HEK293 (cell line): ENCODE measurements around the gene WDR55.

Experiments
- KLF7 ChIP-seq: fragments of 450-650 bp; formaldehyde crosslinking; IDR thresholded peaks from 2 replicates; pipeline ENCODE4 v1.5.1; 2016; ENCODE audit warnings: missing biosample characterization, missing genetic modification characterization, borderline replicate concordance
- OVOL3 ChIP-seq: fragments of 450-650 bp; formaldehyde crosslinking; IDR thresholded peaks from 2 replicates; pipeline ENCODE4 v1.5.1; 2016; ENCODE audit warnings: missing biosample characterization, missing genetic modification characterization
- SCRT1 ChIP-seq: fragments of 450-650 bp; formaldehyde crosslinking; IDR thresholded peaks from 2 replicates; pipeline ENCODE4 v1.5.1; 2016; ENCODE audit warnings: missing biosample characterization, missing genetic modification characterization, borderline replicate concordance
- SP3 ChIP-seq: fragments of 450-650 bp; formaldehyde crosslinking; IDR thresholded peaks from 2 replicates; pipeline ENCODE4 v1.5.1; 2016; ENCODE audit warnings: missing biosample characterization, missing genetic modification characterization
- ZBTB20 ChIP-seq: fragments of 450-650 bp; formaldehyde crosslinking; IDR thresholded peaks from 2 replicates; pipeline ENCODE4 v1.5.1; 2016; ENCODE audit warnings: missing biosample characterization, missing genetic modification characterization
- ZFHX2 ChIP-seq: fragments of 450-650 bp; formaldehyde crosslinking; conservative IDR thresholded peaks from 2 replicates; pipeline ENCODE4 v1.5.1; 2016; ENCODE audit warnings: missing biosample characterization, missing genetic modification characterization
- ZNF10 ChIP-seq: fragments of 450-650 bp; formaldehyde crosslinking; IDR thresholded peaks from 2 replicates; pipeline ENCODE4 v1.5.1; 2017; ENCODE audit warnings: missing biosample characterization, missing genetic modification characterization
- ZNF16 ChIP-seq: fragments of 450-650 bp; formaldehyde crosslinking; IDR thresholded peaks from 2 replicates; pipeline ENCODE4 v1.5.1; 2016; ENCODE audit warnings: low read depth, missing biosample characterization, missing genetic modification characterization
- ZNF175 ChIP-seq: fragments of 450-650 bp; formaldehyde crosslinking; IDR thresholded peaks from 2 replicates; pipeline ENCODE4 v1.5.1; 2016; ENCODE audit warnings: missing biosample characterization, missing genetic modification characterization
- ZNF211 ChIP-seq: fragments of 450-650 bp; formaldehyde crosslinking; IDR thresholded peaks from 2 replicates; pipeline ENCODE4 v1.5.1; 2016; ENCODE audit warnings: low read depth, missing biosample characterization, missing genetic modification characterization
- ZNF335 ChIP-seq: fragments of 450-650 bp; formaldehyde crosslinking; conservative IDR thresholded peaks from 2 replicates; pipeline ENCODE4 v1.5.1; 2016; ENCODE audit warnings: missing biosample characterization, missing genetic modification characterization
- ZNF394 ChIP-seq: fragments of 450-650 bp; formaldehyde crosslinking; IDR thresholded peaks from 2 replicates; pipeline ENCODE4 v1.5.1; 2016; ENCODE audit warnings: missing biosample characterization, missing genetic modification characterization, mild to moderate bottlenecking, moderate library complexity, borderline replicate concordance
- ZNF416 ChIP-seq: fragments of 450-650 bp; formaldehyde crosslinking; IDR thresholded peaks from 2 replicates; pipeline ENCODE4 v1.5.1; 2016; ENCODE audit warnings: missing biosample characterization, missing genetic modification characterization
- ZNF624 ChIP-seq: fragments of 450-650 bp; formaldehyde crosslinking; IDR thresholded peaks from 2 replicates; pipeline ENCODE4 v1.5.1; 2017; ENCODE audit warnings: missing biosample characterization, missing genetic modification characterization
- ZNF629 ChIP-seq: fragments of 450-650 bp; formaldehyde crosslinking; IDR thresholded peaks from 2 replicates; pipeline ENCODE4 v1.5.1; 2017; ENCODE audit warnings: missing biosample characterization, missing genetic modification characterization
- ZNF664 ChIP-seq: fragments of 450-650 bp; formaldehyde crosslinking; IDR thresholded peaks from 2 replicates; pipeline ENCODE4 v1.5.1; 2016; ENCODE audit warnings: missing biosample characterization, missing genetic modification characterization
- ZNF76 ChIP-seq: fragments of 450-650 bp; formaldehyde crosslinking; IDR thresholded peaks from 2 replicates; pipeline ENCODE4; 2016; ENCODE audit warnings: low read depth, missing biosample characterization, missing genetic modification characterization, borderline replicate concordance
- ZNF785 ChIP-seq: fragments of 450-650 bp; formaldehyde crosslinking; IDR thresholded peaks from 2 replicates; pipeline ENCODE4 v1.5.1; 2016; ENCODE audit warnings: missing biosample characterization, missing genetic modification characterization
- ZNF791 ChIP-seq: fragments of 450-650 bp; formaldehyde crosslinking; IDR thresholded peaks from 2 replicates; pipeline ENCODE4 v1.5.1; 2016; ENCODE audit warnings: missing biosample characterization, missing genetic modification characterization
- ZSCAN16 ChIP-seq: fragments of 450-650 bp; formaldehyde crosslinking; IDR thresholded peaks from 2 replicates; pipeline ENCODE4 v1.5.1; 2016; ENCODE audit warnings: missing biosample characterization, missing genetic modification characterization
- TF ChIP-seq, protein P1 (sequence below): fragments of 450-650 bp; formaldehyde crosslinking; IDR thresholded peaks from 2 replicates; pipeline ENCODE4 v1.5.1; 2016; ENCODE audit warnings: missing biosample characterization, missing genetic modification characterization
- TF ChIP-seq, protein P2 (sequence below): fragments of 450-650 bp; formaldehyde crosslinking; IDR thresholded peaks from 2 replicates; pipeline ENCODE4 v1.5.1; 2016; ENCODE audit warnings: missing biosample characterization, missing genetic modification characterization
- TF ChIP-seq, protein P3 (sequence below): fragments of 450-650 bp; formaldehyde crosslinking; IDR thresholded peaks from 2 replicates; pipeline ENCODE4 v1.5.1; 2016; ENCODE audit warnings: missing biosample characterization, missing genetic modification characterization
- TF ChIP-seq, protein P4 (sequence below): fragments of 450-650 bp; formaldehyde crosslinking; IDR thresholded peaks from 2 replicates; pipeline ENCODE4 v1.5.1; 2016; ENCODE audit warnings: missing biosample characterization, missing genetic modification characterization, borderline replicate concordance
- TF ChIP-seq, protein P5 (sequence below): fragments of 450-650 bp; formaldehyde crosslinking; IDR thresholded peaks from 2 replicates; pipeline ENCODE4 v1.5.1; 2017; ENCODE audit warnings: missing biosample characterization, missing genetic modification characterization
- TF ChIP-seq, protein P6 (sequence below): sonication (generic); formaldehyde crosslinking; IDR thresholded peaks from 2 replicates; pipeline ENCODE4 v1.8.1; 2022; ENCODE audit warnings: mild to moderate bottlenecking, moderate library complexity, missing genetic modification reagents
- TF ChIP-seq, protein P7 (sequence below): fragments of 450-650 bp; formaldehyde crosslinking; IDR thresholded peaks from 2 replicates; pipeline ENCODE4 v1.5.1; 2016; ENCODE audit warnings: missing biosample characterization, missing genetic modification characterization

WDR55 gene

DNA sequence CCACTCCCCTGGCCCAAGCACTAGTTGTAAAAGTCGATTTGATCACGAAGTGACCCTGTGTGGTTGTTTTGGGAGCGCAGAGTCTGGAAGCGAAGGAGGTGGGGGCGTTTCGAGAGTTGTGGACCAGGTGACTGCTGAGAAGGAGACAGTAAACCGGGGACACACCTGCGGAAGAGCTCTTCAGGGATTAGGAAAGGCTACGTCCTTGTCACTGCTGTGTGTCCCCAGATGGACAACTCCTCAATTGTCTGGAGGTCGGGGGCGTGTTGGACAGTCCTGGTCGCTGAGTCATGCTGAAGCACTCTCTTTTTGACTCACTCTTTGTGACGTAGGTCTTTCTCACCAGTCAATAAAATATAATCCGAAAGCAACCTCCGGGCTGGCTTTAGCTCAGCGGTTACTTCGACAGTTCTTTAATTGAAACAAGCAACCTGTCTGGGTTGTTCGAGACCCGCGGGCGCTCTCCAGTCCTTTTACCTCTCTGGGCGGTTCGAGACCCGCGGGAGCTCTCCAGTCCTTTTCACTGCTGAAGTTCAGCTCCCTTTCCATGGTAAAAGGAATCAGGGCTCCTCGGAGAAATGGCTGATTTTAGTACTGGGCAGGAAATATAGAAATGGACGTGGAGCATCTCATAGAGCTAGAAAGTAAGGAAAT is 46.3 kb downstream of the WDR55 start (continued):
- TF ChIP-seq, protein P1, sequence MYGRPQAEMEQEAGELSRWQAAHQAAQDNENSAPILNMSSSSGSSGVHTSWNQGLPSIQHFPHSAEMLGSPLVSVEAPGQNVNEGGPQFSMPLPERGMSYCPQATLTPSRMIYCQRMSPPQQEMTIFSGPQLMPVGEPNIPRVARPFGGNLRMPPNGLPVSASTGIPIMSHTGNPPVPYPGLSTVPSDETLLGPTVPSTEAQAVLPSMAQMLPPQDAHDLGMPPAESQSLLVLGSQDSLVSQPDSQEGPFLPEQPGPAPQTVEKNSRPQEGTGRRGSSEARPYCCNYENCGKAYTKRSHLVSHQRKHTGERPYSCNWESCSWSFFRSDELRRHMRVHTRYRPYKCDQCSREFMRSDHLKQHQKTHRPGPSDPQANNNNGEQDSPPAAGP (tag by site-specific recombination): peak; percentile 83
- TF ChIP-seq, protein P2, sequence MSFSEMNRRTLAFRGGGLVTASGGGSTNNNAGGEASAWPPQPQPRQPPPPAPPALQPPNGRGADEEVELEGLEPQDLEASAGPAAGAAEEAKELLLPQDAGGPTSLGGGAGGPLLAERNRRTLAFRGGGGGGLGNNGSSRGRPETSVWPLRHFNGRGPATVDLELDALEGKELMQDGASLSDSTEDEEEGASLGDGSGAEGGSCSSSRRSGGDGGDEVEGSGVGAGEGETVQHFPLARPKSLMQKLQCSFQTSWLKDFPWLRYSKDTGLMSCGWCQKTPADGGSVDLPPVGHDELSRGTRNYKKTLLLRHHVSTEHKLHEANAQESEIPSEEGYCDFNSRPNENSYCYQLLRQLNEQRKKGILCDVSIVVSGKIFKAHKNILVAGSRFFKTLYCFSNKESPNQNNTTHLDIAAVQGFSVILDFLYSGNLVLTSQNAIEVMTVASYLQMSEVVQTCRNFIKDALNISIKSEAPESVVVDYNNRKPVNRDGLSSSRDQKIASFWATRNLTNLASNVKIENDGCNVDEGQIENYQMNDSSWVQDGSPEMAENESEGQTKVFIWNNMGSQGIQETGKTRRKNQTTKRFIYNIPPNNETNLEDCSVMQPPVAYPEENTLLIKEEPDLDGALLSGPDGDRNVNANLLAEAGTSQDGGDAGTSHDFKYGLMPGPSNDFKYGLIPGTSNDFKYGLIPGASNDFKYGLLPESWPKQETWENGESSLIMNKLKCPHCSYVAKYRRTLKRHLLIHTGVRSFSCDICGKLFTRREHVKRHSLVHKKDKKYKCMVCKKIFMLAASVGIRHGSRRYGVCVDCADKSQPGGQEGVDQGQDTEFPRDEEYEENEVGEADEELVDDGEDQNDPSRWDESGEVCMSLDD: no peak
- TF ChIP-seq OVOL3 (tag by site-specific recombination): no peak
- peak; percentile 76 for TF ChIP-seq ZFHX2 (tag by site-specific recombination)
- TF ChIP-seq ZNF629 (tag by site-specific recombination): peak; percentile 95
- TF ChIP-seq ZSCAN16 (tag by site-specific recombination): peak; percentile 13; the same call in 1 of the 2 replicates
- TF ChIP-seq ZNF76 (tag by site-specific recombination): peak; percentile 53
- TF ChIP-seq SP3 (tag by site-specific recombination): peak; percentile 56
- TF ChIP-seq ZNF785 (tag by site-specific recombination): no peak
- TF ChIP-seq, protein P3, sequence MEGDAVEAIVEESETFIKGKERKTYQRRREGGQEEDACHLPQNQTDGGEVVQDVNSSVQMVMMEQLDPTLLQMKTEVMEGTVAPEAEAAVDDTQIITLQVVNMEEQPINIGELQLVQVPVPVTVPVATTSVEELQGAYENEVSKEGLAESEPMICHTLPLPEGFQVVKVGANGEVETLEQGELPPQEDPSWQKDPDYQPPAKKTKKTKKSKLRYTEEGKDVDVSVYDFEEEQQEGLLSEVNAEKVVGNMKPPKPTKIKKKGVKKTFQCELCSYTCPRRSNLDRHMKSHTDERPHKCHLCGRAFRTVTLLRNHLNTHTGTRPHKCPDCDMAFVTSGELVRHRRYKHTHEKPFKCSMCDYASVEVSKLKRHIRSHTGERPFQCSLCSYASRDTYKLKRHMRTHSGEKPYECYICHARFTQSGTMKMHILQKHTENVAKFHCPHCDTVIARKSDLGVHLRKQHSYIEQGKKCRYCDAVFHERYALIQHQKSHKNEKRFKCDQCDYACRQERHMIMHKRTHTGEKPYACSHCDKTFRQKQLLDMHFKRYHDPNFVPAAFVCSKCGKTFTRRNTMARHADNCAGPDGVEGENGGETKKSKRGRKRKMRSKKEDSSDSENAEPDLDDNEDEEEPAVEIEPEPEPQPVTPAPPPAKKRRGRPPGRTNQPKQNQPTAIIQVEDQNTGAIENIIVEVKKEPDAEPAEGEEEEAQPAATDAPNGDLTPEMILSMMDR: no peak
- TF ChIP-seq ZNF175: no peak
- TF ChIP-seq ZNF10: no peak
- no peak; the same call in 1 of the 2 replicates for TF ChIP-seq KLF7 (tag by site-specific recombination)
- no peak for TF ChIP-seq ZNF791 (tag by site-specific recombination)
- TF ChIP-seq, protein P4, sequence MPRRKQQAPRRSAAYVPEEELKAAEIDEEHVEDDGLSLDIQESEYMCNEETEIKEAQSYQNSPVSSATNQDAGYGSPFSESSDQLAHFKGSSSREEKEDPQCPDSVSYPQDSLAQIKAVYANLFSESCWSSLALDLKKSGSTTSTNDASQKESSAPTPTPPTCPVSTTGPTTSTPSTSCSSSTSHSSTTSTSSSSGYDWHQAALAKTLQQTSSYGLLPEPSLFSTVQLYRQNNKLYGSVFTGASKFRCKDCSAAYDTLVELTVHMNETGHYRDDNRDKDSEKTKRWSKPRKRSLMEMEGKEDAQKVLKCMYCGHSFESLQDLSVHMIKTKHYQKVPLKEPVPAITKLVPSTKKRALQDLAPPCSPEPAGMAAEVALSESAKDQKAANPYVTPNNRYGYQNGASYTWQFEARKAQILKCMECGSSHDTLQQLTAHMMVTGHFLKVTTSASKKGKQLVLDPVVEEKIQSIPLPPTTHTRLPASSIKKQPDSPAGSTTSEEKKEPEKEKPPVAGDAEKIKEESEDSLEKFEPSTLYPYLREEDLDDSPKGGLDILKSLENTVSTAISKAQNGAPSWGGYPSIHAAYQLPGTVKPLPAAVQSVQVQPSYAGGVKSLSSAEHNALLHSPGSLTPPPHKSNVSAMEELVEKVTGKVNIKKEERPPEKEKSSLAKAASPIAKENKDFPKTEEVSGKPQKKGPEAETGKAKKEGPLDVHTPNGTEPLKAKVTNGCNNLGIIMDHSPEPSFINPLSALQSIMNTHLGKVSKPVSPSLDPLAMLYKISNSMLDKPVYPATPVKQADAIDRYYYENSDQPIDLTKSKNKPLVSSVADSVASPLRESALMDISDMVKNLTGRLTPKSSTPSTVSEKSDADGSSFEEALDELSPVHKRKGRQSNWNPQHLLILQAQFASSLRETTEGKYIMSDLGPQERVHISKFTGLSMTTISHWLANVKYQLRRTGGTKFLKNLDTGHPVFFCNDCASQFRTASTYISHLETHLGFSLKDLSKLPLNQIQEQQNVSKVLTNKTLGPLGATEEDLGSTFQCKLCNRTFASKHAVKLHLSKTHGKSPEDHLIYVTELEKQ: peak; percentile 62
- TF ChIP-seq, protein P5, sequence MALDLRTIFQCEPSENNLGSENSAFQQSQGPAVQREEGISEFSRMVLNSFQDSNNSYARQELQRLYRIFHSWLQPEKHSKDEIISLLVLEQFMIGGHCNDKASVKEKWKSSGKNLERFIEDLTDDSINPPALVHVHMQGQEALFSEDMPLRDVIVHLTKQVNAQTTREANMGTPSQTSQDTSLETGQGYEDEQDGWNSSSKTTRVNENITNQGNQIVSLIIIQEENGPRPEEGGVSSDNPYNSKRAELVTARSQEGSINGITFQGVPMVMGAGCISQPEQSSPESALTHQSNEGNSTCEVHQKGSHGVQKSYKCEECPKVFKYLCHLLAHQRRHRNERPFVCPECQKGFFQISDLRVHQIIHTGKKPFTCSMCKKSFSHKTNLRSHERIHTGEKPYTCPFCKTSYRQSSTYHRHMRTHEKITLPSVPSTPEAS (tag by site-specific recombination): peak; percentile 56
- TF ChIP-seq, protein P6, sequence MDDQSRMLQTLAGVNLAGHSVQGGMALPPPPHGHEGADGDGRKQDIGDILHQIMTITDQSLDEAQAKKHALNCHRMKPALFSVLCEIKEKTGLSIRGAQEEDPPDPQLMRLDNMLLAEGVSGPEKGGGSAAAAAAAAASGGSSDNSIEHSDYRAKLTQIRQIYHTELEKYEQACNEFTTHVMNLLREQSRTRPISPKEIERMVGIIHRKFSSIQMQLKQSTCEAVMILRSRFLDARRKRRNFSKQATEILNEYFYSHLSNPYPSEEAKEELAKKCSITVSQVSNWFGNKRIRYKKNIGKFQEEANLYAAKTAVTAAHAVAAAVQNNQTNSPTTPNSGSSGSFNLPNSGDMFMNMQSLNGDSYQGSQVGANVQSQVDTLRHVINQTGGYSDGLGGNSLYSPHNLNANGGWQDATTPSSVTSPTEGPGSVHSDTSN (CRISPR knock-in tag): no peak
- TF ChIP-seq ZNF16 (tag by site-specific recombination): no peak
- no peak for TF ChIP-seq ZBTB20 (tag by site-specific recombination)
- TF ChIP-seq ZNF416 (tag by site-specific recombination): no peak
- TF ChIP-seq ZNF335 (tag by site-specific recombination): peak; percentile 64
- TF ChIP-seq ZNF394 (tag by site-specific recombination): peak; percentile 75
- TF ChIP-seq, protein P7, sequence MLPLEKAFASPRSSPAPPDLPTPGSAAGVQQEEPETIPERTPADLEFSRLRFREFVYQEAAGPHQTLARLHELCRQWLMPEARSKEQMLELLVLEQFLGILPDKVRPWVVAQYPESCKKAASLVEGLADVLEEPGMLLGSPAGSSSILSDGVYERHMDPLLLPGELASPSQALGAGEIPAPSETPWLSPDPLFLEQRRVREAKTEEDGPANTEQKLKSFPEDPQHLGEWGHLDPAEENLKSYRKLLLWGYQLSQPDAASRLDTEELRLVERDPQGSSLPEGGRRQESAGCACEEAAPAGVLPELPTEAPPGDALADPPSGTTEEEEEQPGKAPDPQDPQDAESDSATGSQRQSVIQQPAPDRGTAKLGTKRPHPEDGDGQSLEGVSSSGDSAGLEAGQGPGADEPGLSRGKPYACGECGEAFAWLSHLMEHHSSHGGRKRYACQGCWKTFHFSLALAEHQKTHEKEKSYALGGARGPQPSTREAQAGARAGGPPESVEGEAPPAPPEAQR (tag by site-specific recombination): peak; percentile 83; the same call in 1 of the 2 replicates
- no peak for TF ChIP-seq ZNF211
- TF ChIP-seq ZNF624 (tag by site-specific recombination): no peak
- no peak for TF ChIP-seq SCRT1 (tag by site-specific recombination)
- no peak for TF ChIP-seq ZNF664 (tag by site-specific recombination)
